Mesothelial cell of epicardium (in vitro differentiated cells): Measurements from ENCODE around the gene ABCG4. TPM values are rescaled to one million over a fixed set of nuclear protein-coding genes. Genes with fewer than 3 reads are reported as not detected.
"Not testable (repeated sequence)": the region's sequence is repeated elsewhere in the genome, so short reads cannot be mapped to it uniquely, and the experiment has no call there.

Source experiments
- DNase-seq, 2 experiments: peaks; one replicate each; pipeline ENCODE4 v3.0.0; 2021; ENCODE audit warnings: low spot score in 2 of 2; ENCODE audit not compliant: unreplicated experiment in 2 of 2
- H3K27ac Mint-ChIP-seq: 2 replicates; pipeline ENCODE4 v1.8.0; 2021; ENCODE audit warnings: mixed read lengths
- H3K27me3 Mint-ChIP-seq: 2 replicates; pipeline ENCODE4 v1.8.0; 2021; ENCODE audit warnings: low read depth, mixed read lengths
- H3K36me3 Mint-ChIP-seq: 2 replicates; pipeline ENCODE4 v1.8.0; 2021; ENCODE audit warnings: mixed read lengths
- H3K4me1 Mint-ChIP-seq: 2 replicates; pipeline ENCODE4 v1.8.0; 2021; ENCODE audit warnings: mixed read lengths
- H3K4me3 Mint-ChIP-seq: 2 replicates; pipeline ENCODE4 v1.8.0; 2021; ENCODE audit warnings: mild to moderate bottlenecking, moderate library complexity, mixed read lengths
- H3K9me3 Mint-ChIP-seq: 2 replicates; pipeline ENCODE4 v1.8.0; 2021; ENCODE audit warnings: mixed read lengths
- total RNA-seq: library from RNA; stranded (reverse); gene quantifications from 3 replicates; pipeline ENCODE4 v1.2.1, GENCODE V29; 2021
- TF ChIP-seq, protein P1 (sequence below): fragments of 200-600 bp; sonication (generic); IDR thresholded peaks from one replicate; pipeline ENCODE4 v1.5.0; 2021; ENCODE audit warnings: antibody characterized with exemption; ENCODE audit not compliant: unreplicated experiment

The ABCG4 gene
- total RNA-seq, 1 donor from 2014 or later: 2.6 TPM

DNA sequence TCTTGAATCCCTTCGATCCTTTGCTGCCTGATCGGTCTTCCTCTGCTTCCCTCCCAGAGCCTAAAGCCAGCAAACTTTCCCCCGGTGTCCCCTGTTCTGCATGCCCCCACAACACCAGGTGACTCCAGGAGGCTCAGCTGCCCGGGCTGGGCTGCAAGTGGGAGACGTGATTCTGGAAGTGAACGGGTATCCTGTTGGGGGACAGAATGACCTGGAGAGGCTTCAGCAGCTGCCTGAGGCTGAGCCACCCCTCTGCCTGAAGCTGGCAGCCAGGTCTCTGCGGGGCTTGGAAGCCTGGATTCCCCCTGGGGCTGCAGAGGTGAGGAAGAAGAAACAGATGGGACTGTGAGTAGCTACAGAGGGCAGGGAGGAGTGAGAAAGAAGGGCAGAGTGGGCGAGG lies 40.0 kb downstream of the ABCG4 start:
- DNase-seq: no peak
- peaks cover 1% of the 10 kb centered on the region for H3K36me3 Mint-ChIP-seq
- peaks cover 13% of the 10 kb centered on the region for H3K4me1 Mint-ChIP-seq
- no peak overlapping the region for H3K4me3 Mint-ChIP-seq
- TF ChIP-seq, protein P1, sequence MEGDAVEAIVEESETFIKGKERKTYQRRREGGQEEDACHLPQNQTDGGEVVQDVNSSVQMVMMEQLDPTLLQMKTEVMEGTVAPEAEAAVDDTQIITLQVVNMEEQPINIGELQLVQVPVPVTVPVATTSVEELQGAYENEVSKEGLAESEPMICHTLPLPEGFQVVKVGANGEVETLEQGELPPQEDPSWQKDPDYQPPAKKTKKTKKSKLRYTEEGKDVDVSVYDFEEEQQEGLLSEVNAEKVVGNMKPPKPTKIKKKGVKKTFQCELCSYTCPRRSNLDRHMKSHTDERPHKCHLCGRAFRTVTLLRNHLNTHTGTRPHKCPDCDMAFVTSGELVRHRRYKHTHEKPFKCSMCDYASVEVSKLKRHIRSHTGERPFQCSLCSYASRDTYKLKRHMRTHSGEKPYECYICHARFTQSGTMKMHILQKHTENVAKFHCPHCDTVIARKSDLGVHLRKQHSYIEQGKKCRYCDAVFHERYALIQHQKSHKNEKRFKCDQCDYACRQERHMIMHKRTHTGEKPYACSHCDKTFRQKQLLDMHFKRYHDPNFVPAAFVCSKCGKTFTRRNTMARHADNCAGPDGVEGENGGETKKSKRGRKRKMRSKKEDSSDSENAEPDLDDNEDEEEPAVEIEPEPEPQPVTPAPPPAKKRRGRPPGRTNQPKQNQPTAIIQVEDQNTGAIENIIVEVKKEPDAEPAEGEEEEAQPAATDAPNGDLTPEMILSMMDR: no peak
- no peaks in the 10 kb centered on the region for H3K27me3 Mint-ChIP-seq
- no peak overlapping the region for H3K27ac Mint-ChIP-seq
- H3K9me3 Mint-ChIP-seq: no peaks in the 10 kb centered on the region

DNA sequence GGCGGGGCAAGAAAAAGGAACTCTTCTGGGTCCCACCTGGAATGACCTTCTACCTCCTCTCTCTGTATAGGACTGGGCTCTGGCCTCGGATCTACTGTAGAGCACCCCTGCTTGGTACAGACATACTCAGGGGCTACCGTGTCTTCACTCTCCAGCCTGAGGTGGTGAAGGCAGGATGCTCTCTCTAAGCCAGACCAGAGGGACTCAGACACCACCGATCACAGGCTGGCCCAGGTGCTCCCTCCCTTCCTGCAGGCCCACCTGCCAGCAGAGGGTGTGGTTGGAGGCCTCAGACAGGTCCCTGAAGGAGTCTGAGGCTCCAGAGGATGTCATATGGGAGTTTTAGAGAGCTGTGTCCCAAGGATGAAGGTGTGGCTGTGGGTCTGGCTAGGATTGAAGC lies 40.5 kb downstream of the ABCG4 start:
- H3K36me3 Mint-ChIP-seq: no peaks in the 10 kb centered on the region
- H3K27me3 Mint-ChIP-seq: no peaks in the 10 kb centered on the region
- TF ChIP-seq, protein P1: no peak
- no peaks in the 10 kb centered on the region for H3K9me3 Mint-ChIP-seq
- peaks cover 13% of the 10 kb centered on the region for H3K4me1 Mint-ChIP-seq
- DNase-seq: no peak
- no peak overlapping the region for H3K27ac Mint-ChIP-seq
- H3K4me3 Mint-ChIP-seq: no peak overlapping the region

DNA sequence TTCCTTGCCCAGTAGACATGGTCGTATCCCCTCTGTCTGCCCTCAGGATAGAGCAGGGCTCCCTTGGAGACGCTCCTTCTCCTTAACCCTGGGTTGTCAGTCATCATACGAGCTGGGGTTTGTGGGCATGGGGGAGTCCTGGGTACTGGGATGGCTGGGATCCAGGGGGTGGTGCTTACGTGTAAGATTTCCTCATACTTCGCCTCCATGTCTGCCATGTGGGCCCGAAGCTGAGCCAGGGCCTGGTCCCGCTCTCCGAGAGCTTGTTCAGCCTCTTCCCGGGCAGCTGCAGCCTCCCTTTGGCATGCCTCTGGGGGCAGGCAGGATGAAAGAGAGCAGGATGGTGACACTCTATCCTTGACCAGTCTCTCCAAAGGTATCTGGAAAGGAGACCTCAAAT lies 41.7 kb downstream of the ABCG4 start:
- Mint-ChIP-seq H3K4me1 (peaks cover 11% of the 10 kb centered on the region), H3K27me3 (no peaks in the 10 kb centered on the region), H3K4me3 (no peak overlapping the region), H3K27ac (no peak overlapping the region), H3K9me3 (no peaks in the 10 kb centered on the region), H3K36me3 (no peaks in the 10 kb centered on the region)
- no peak for DNase-seq
- TF ChIP-seq, protein P1: no peak

DNA sequence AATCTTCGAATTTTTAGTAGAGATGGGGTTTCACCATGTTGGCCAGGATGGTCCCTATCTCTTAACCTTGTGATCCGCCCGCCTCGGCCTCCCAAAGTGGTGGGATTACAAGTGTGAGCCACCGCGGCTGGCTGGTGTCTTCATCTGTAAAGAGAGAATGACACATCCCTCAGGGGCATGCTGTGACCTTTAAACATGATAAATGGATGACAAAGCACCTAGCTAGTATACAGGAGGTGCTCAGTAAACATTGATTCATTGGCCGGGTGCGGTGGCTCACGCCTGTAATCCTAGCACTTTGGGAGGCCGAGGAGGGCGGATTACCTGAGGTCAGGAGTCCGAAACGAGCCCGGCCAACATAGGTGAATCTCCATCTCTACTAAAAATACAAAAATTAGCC lies 42.4 kb downstream of the ABCG4 start:
- H3K9me3 Mint-ChIP-seq, H3K27ac Mint-ChIP-seq, H3K27me3 Mint-ChIP-seq: not testable (repeated sequence)

DNA sequence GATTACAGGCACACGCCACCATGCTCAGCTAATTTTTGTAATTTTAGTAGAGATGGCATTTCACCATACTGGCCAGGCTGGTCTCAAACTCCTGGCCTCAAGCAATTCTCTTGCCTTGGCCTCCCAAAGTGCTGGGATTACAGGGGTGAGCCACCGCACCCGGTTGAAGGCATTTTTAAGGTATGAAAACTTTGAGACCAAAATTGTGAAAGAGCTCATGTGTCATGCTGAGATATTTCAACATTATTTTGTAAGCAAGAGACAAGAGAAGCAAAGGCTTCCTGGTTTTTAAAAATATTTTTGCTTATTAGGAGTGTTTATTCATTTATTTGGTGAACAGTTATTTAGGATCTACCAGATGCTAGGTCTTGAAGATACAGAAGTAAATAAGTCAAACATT lies 43.3 kb downstream of the ABCG4 start:
- Mint-ChIP-seq H3K9me3 (no peaks in the 10 kb centered on the region), H3K36me3 (no peaks in the 10 kb centered on the region), H3K27me3 (no peaks in the 10 kb centered on the region), H3K4me3 (no peak overlapping the region), H3K4me1 (peaks cover 2% of the 10 kb centered on the region), H3K27ac (no peak overlapping the region)
- no peak for DNase-seq
- TF ChIP-seq, protein P1: no peak

More for the DNA sequence above, 42.4 kb downstream of the ABCG4 start:
- not testable (repeated sequence) for DNase-seq, H3K4me3 Mint-ChIP-seq, H3K36me3 Mint-ChIP-seq, H3K4me1 Mint-ChIP-seq

DNA sequence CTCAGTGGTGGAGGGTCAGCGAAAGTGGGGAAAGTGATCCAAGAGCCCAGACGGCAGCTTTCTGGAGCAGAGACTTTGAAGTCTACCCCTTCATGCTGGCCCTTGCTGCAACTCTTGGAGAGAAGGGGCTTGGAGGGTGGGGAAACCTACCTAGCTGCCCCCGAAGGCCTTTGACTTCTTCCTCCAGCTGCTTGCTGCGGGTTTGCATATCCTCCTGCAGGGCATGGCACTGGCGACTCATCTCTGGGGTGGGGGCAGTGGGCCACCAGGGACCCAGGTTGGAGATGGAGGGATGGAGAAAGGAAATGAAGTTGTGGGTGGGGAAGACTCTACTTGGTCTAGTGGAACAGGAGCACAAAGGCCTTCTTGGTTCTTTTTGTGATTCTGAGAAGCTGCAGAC lies 44.1 kb downstream of the ABCG4 start:
- Mint-ChIP-seq H3K4me3 (no peak overlapping the region), H3K27ac (no peak overlapping the region), H3K36me3 (no peaks in the 10 kb centered on the region), H3K4me1 (peaks cover 2% of the 10 kb centered on the region), H3K27me3 (no peaks in the 10 kb centered on the region), H3K9me3 (no peaks in the 10 kb centered on the region)
- DNase-seq: no peak
- TF ChIP-seq, protein P1: no peak
